CD4-positive, alpha-beta T cell treated with Interferon gamma for 1 hour (primary cell): Measurements from ENCODE around the gene EEF1AKMT3.

Experiments used
- DNase-seq: peaks from one replicate; pipeline ENCODE4 v3.0.0-alpha.2; 2020

The EEF1AKMT3 gene

DNA sequence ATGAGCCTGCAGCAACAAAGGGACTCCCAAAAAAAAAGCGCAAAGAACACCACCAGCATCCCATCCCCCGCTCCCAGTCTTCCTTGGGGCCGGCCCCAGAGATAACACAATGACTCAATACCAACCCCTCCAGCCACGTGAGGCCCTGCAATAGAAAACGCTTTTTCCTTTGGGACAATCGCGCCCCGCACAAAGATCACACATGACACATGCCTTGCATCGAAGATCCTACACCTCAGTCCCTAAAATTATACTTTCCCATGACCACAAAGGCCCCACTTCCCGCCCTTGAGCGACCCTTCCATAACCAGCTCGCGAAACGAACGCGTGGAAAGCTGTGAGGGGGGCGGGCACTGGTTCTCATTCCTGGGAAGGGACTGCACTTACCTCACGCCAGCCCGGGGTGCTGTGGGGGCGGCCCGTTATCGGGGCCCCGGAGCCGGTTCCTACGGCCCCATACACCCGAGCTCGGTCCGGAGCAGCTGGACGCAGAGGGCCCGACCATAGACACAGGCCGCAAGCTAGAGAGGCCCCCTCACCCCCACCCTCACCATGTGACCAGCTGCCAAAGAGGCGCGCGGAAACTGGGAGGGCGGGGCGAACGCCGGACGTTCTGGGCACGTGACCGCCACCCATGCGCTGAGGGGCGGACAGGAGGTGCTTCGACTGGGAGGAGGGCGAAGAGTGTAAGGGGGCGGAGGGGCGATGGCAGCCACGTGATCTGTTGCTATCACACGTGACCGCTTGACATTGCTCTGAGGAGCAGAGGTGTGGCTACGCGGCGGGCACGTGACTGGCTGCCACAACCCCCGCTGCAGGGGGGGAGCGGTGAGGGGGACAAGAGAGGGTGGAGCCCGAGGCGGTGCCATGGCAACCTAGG lies 20.4 kb upstream of the EEF1AKMT3 start, which contains the start of gene CDK4:
CDK4 (minus strand) TSS at position 523 of the 880 bp plus-strand sequence. CDS start 593 bp downstream, outside the sequence.
- peak; percentile 100 for DNase-seq

DNA sequence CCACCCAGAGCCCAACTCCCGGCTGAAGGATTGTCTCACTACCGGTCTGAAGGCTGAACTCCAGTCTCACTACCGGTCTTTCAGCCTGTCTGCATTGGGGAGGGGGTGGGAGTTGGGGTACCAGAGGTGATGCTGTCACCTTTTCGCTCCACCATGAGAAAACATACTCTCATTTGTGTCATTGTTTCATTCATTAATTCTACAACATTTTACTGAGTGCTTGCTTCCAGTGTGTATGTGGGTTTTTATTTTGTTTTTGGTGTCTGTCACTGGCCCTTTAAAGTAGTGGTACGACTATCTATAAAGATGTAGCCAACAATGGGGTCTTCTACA lies 19.8 kb upstream of the EEF1AKMT3 start:
- DNase-seq, result no peak

DNA sequence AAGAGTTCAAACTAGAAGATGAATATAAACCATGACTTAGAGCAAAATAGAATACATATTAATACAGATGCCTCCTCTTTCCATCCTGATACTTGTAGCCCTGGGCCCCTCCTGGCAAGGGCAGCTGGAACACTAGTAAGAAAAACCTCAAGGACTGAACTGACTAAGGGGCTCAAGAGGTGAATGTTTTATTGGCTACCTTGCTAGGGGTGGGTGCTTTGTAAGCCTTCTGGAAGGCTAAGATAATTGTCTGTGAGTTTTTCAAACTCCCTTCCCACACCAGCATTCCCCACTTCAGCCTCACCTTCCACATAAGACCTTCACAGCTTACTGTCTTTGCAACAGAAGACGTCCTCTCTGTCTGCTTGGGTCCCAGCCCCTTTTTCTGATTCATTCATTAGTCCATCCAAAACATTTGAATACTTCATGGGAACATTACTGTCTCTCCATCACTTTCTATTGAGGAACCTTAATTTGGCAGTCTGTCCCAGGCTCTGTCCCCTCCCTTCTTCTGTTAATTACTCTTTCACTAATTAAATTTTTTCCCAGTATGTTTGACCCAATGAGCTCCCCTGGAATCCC lies 18.6 kb upstream of the EEF1AKMT3 start:
- no peak for DNase-seq

DNA sequence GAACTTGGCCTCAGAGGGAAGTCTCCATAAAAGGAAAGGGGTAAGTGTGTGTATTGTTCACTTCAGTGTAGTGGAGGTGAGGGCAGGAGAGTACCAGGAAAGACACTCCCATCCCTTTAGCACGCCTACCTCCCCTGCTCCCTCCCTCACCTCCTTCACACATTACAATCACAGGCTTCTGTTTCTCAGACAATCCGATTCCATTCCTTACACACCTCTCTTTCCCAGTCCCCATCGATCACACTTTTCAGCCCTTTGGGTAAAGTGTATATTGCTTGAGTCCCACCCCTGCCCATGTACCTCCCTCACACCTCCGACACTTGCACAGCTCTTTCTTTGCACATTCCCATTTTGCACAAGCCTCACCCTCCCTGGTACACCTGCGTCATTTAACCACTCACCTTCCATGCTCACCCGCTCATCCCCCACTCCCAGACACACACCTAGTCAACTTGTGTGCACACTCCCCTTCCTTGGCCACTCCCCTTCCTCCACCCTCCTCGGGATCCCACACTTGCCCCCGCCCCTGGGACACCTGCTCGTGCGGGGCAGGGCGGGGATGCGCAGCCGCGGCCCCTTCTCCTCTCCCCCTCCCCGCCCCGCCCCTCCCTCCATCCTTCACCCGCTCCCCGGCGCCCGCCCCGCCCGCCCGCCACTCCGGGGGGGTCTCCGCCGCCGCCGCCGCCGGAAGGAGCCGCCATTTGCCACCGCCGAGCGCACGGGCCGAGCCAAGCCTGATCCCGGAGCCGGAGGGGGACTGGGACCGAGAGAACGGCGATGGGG lies 17.8 kb upstream of the EEF1AKMT3 start, which contains the start of gene MARCHF9:
MARCHF9 (plus strand) TSS at position 693 of the 783 bp plus-strand sequence. CDS start 426 bp downstream, outside the sequence.
- peak; percentile 91 for DNase-seq

DNA sequence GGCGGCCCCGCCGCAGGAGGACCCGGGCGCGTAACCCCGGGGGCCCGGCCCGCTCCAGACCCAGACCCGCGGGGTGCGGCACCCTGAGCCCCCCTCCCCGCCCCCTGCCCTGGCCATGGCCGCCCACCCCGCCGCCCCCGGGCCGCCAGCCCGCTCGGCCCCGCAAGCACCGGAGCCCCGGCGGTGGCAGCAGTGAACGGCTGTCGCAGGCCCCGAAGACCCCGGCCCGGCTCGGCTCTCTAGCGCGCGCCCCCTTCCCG lies 17.3 kb upstream of the EEF1AKMT3 start:
- no peak for DNase-seq

DNA sequence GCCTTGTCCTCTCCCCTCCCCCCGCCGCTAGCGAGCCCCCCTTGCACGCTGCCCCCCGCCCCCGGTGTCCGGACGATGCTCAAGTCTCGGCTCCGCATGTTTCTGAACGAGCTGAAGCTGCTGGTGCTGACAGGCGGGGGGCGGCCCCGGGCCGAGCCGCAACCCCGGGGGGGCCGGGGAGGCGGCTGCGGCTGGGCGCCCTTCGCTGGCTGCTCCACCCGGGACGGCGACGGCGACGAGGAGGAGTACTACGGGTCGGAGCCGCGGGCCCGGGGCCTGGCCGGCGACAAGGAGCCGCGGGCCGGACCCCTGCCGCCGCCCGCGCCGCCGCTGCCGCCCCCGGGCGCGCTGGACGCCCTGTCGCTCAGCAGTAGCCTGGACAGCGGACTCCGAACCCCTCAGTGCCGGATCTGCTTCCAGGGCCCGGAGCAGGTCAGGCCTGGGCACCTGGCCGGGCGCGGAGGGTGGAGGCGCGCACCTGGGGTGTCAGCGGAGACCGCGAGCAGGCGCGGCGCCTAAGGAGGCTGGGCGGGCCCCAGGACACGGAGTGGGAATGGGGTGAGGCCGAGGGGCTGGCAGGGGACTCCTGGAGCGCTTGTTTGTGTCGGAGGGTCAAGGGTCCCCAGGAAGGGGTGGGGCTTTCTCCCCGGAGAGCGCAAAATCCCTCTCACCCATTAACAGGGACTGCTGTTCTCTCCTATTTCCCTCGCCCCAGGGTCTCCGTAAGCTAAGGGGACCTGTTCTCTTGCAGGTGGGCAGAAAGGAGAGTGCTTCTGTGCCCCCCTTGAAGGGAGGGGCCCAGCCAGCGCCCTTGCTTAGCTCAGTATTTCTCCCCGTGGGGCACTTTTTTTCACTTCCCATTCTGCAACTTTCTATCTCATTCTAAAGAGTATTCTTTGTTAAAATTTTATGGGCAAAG lies 16.7 kb upstream of the EEF1AKMT3 start:
- peak; percentile 38 for DNase-seq

DNA sequence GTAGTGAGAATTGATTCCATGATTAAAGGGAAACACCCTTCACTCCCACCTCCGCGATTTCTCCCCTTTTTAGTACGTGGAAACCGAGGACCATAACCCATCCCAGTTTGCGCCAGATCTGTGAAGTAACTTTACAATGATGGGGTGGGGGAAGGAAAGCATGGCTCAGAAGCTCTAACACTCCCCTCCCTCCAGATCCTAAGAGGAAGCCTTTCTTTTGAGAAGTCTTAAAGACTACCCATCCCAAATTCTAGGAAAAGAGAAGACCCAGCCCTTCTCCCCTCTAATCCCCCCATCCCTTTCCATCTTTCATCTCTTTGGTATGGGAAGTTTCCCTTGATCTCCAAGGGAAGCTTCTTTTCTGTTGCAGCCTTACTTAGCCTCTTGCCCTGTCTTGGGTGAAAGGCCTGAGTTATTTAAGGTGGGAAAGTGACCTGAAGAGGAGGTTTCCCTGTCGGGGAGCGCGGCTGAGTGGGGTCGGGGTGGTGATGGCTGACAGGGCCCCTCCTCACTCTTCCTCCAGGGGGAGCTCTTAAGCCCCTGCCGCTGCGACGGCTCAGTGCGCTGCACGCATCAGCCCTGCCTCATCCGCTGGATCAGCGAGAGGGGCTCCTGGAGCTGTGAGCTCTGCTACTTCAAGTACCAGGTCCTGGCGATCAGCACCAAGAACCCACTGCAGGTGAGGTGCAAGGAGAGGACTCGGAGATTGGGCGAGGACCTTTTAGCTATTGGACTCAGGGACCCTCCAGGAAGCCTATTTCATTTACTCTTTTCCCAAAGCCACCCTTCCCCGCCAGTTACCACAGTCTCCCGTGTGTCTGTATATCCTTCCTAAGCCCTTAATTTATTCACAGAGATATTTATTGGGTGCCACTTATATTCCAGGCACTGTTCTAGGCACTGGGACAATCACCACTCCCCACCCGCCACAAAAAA lies 15.7 kb upstream of the EEF1AKMT3 start:
- peak; percentile 64 for DNase-seq

DNA sequence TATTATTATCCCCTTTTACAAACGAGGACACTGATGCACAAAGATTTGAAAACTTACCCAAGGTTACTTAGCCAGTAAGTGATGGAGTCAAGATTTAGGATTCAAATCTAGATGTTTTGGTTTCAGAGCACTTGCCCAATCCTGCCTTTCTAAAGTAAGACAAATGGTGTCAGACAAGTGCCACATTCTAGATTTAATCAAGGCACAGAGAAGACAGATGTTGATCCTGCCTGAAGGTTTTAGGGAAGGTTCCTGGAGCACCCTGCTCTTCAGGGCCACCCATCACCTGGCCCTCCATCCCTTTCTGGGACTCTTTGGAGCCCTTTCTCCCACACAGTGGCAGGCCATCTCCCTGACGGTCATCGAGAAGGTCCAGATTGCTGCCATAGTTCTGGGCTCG lies 14.6 kb upstream of the EEF1AKMT3 start:
- no peak for DNase-seq

DNA sequence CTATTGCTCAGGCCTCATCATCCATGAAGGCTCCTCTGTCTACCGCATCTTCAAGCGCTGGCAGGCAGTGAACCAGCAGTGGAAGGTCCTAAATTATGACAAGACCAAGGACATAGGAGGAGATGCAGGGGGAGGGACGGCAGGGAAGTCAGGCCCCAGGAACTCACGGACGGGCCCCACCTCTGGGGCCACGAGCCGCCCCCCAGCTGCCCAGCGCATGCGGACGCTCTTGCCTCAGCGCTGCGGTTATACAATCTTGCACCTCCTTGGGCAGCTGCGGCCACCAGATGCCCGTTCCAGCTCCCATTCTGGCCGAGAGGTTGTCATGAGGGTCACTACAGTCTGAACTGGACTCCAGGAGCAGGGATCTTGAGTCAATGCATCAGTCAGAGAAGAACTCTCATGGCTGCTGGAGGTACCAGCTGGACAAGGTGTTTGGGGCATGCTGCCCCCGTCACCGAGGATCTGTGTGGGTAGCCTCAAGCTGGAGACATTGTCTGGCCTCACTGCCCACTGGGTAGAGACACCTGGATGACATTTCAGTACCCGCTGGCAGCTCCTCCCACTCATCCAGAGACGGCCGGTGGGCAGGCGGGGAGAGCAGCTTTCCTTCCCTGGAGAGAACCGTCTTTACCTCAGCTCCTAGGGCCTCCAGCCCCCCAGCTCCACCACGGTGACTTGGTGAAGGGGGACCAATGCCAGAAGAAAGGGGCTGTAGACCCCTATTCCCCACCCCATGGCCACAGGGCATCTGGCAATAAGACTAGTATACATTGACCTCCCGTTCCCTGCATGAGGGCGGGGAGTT lies 13.7 kb upstream of the EEF1AKMT3 start:
- DNase-seq, result no peak

DNA sequence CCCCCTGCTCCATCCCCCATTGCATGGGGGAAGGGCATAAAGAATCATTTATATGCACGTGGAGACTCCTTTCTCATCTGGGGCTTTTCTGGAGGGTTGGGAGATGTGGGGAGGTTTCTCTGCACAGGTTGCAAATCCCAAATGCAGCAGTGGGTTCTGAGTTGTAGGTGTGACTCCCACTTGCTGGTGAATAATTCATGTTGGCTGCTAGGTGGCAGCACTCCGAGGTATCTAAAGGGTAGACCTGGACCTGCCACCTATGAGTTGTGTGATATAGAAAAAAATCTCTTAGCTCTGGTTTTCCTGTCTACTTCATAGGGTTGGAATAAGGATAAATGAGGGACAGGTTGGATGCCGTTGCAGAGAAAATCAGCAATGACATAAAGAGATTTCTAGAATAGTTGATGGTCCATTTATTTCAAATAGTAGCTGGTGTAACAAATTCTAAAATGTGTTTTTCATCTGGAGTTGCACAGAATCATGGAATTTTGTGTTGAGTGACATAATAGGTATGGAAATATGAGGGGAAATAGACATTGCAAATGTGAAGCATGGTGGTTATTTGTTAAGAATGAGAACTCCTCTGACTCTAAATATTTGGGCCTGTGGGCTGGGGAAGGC lies 12.9 kb upstream of the EEF1AKMT3 start:
- DNase-seq, result peak; percentile 47

DNA sequence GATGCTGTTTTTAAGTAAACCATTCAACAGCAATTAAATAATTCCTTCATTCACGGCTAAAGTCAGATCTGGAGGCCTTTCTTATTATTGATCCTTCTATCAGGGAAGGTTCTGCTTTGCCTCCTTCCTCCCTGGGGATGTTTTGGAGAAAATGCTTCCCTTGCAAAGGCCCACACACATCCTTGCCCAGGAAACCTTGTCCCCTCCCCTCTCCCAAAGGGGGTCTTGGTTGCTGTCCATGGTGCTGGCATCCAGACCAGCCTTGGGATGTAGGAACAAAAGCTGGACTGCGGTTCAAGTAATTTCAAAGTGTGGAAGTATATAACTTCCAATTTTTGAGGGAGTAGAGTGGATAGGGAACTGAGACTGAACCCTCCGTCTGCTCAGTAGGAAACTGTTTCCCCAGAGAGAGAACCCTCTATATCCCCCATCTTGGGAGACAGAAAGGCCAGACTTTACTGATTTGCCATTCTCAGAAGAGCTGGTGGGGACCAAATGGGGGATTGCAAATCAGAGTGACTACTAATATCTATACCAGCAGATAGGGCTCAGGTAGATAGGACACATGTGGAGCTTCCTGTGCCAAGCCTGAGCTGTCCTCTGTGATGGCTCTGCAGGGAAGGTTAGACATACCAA lies 11.9 kb upstream of the EEF1AKMT3 start:
- no peak for DNase-seq

DNA sequence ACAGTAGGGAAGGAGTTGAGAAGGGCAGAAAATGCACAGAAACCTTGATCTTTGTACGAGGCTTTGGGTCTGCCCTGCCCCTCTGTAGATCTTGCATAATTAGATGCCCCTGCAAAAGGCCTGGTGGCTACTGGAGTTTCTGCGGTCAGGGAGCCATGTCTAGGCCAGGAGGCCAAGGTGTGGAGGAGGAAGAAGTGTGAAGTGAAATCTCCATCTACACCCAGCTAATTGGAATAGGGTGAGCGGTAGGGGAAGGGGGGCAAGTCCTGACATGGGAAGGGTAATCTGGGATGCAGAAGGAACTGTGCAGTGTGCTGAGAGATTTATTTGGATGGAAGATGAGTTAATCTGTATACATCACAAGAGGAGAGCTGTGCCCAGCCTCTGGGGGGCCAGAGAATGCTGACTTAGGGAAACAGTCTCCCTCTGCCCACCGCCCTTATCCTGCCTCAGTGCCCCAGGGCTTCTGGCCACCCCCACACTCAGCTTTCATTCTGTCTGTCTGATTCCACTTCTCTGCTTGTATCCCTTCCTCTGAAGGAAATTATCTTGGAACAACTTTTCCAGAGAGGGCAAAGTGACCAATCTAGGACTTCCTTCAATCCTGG lies 10.9 kb upstream of the EEF1AKMT3 start:
- DNase-seq, result no peak

DNA sequence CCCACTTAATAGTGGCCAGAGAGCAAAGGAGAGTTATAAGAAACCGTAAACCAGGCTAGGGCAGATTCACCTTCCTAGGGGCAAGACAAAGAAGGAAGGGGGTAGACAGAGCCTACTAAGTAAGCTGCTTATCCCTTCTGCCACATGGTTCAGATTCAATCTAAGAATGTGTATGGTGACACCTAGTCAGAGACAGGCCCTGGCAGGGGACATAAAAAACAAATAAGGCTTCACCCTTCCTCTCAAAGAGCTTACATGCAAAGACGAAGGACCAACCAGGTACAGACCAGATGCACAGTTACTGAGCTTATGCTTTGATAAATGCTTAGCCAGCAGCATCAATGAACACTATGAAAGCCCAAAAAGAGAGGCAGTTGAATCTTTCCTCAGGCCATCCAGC lies 10.0 kb upstream of the EEF1AKMT3 start:
- no peak for DNase-seq

DNA sequence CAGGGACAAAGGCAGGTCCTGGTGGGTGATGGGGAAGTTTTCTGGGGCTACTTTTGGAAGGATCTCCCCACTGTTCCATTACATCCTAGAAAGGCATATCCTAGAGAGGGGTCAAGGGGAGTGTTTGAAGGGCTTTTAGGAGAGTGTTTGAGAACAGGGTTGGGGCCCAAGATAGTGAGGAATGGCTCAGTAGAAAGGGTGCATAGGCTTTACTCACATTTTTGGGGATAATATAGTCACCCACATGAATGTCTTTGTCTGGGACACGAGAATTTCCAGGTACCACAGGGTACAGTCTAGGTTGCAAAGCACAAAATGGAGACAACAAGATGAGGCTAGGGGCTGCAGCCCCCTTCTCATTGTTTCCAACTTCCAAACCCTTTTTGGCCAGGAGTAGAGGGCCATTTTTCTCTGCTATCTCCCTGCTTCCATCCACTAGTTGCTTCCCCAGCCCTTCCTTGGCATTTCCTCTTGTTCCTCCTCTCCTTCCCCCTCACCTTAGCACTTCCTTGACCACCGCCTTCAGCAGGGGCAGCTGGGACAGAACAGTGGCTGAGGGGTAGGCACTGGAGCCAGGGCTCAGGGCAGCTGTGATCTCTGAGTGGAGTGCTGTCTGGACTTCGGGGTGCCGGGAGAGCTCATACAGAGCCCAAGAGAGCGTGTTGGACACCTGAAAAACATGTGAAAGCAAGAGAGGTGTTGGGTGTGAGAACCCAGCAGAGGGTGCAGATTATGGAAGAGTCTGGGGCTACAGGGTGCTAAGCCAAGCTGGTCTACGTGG lies 8.3 kb upstream of the EEF1AKMT3 start:
- DNase-seq, result no peak

DNA sequence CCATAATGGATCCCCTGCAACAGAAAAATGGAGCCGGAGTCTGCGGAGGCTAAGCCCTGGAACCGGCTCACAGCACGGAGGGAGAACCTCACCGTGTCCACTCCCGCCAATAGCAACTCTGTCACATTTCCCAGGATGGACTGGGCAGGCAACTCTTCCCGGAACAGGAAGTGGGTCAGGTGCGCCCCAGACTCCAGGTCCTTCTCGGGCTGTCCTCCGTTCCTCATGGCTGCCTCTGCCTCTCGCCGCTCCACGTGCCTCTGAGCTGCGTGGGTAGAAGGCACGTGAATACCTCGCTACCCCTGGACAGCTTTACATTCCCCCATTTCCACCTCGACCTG lies 7.8 kb upstream of the EEF1AKMT3 start:
- no peak for DNase-seq

DNA sequence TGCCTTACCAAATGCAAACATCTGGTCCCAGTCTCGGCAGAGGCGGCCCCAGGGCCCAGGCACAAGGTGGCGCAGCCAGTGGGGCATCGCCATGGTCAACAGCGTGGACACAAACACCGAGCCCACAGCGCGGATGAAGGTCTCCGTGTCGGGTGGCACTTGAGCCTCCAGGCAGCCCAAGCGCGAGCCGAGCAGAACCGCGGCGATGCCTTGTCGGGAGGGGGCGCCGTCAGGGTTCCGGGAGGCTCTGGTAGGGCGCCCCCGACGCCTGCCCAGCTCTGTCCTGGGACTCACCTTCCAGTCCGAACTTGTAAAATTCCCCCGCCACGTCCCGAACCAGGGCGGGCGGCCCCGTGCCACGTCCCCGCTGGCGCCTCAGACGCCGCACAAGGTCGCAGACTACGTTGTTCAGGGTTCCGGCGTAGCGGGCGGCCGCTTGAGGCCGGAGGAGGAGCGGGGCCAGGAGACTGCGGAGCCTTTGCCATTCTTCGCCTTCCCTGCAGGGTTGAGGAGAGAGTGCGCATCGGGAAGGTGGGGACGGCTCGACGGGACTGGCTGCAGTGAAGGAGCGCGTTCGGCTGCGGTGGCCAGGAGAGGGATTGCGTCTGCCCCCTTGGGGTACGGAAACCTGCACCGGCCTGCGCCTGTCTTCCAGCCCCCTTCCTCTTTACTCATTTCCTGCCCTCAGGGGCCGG lies 7.3 kb upstream of the EEF1AKMT3 start:
- DNase-seq, result peak; percentile 31

DNA sequence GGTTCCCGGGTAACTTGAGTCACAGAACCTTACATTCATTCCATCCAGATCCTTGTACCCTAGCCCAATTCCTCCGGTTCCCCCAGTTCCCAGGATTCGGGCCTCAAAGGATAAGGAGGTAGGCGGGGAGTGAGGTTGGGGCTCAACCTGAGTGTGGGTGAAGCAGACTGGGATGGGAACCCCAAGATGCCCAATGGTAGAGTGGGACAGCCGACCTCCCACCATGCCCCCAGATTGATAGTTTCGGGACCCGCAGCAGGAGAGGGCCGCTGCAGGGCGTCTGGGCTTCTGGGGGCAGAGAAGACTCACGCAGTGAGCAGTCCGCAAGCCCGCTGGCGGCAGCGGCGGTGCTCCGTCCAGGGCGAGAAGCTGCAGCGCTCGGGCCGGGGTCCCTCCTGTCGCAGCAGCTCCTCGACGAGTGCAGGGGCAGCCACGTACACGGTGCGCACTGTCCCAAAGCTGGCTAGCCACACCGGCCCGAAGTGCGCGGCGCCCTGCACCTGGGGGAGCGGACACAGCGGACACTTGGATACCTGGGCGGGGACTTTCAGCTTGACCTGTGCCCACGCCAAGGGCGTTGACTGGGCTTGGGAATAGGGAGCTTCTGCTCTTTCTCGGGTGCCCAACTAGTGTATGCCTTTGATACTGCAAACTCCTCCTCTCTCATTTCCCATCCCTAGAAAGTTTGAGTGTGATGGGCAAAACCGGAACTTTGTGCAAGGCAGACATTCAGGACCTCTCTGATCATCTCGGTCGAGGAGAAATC lies 6.5 kb upstream of the EEF1AKMT3 start:
- no peak for DNase-seq
